ENCODE data around the gene TLCD4.

Gene TLCD4

DNA sequence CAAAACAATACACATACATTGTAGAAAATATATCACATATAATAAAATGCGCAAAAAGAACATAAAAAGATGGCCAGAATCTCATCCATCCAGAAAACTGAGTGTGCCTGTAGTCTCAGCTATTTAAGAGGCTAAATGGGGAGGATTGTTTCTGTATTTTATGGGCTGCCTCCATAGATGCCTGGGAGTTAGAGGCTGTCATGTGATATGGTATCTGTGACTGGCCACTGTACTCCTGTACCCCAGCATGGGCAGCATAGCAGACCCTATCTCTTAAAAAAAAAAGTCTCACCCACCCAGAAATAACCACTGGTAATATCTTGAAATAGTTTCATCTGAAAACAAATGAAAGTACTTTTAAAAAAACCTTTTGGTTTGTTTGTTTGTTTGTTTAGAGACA lies 3.5 kb upstream of the TLCD4 start:
- no peak for DNase-seq (ENCODE audit: low spot score in 2 of 2)
- Histone ChIP-seq H3K4me1 (peaks cover 11% of the 10 kb centered on the region), H3K27me3 (ENCODE audit: low read depth) (no peaks in the 10 kb centered on the region), H3K4me3 (no peak overlapping the region), H3K36me3 (replicated peaks) (no peaks in the 10 kb centered on the region), H3K9me3 (no peaks in the 10 kb centered on the region)
- in situ Hi-C loops (cut with MboI; ENCODE audit: low sequenced_read_pairs): no loop called here

DNA sequence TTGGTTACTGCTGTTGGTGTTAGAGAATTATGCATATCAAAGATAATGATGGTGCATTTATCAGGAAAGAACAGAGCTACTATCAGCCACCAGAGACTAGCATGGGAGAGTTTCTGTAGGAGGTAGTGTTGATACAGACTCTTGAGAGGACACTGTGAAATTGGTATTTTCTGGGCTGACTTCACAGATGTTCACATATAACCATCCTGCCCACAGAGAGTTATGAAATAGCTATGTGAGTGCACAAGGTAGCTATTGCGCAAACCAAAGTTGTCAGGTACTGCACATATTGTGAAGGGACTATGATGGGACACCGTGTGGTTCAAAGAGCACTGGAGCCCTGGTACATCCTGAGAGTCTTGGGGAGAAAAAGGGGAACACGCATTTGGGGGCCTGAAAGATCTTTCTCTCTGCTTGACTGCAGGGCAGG lies 1.4 kb upstream of the TLCD4 start:
- H3K4me3 ChIP-seq: no peak overlapping the region
- H3K27me3 ChIP-seq (ENCODE audit: low read depth): no peaks in the 10 kb centered on the region
- in situ Hi-C loops (cut with MboI; ENCODE audit: low sequenced_read_pairs): no loop called here
- H3K36me3 ChIP-seq (replicated peaks): no peaks in the 10 kb centered on the region
- no peaks in the 10 kb centered on the region for H3K9me3 ChIP-seq
- H3K4me1 ChIP-seq: peaks cover 11% of the 10 kb centered on the region
- no peak for DNase-seq (ENCODE audit: low spot score in 2 of 2)

DNA sequence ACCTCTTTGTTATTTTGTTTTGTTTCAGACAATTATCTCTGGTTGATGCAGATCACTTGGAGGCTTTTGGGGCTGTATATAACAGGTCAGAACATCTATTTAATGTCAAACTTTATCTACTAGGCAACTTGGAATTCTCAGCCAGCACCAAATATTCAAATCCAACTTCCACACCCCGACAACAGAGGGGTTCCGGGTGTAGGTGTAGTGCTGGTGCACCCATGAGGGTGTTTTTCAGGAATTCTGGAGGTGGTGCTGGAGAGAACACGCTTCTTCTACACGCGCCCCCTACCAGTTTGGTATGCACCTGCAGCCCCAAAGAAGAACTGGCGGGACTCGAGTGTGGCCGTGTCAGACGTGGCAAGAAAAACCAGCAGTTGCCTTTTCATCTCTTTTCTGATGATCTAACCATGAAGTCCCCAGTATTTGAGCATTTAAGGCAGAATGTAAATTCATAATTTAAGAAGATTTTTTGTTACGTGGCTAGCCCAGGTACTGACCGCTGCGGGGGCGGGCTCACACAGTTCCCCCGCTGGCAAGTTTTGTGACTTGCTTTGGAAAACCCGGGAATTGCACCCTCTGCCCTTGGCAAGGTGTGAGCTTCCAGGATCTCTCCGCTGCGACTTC lies 462 bp upstream of the TLCD4 start:
- in situ Hi-C loops (cut with MboI; ENCODE audit: low sequenced_read_pairs): no loop called here
- H3K4me1 ChIP-seq: peaks cover 11% of the 10 kb centered on the region
- peak overlapping the region; percentile 62 for H3K4me3 ChIP-seq
- no peaks in the 10 kb centered on the region for H3K9me3 ChIP-seq
- DNase-seq (ENCODE audit: low spot score in 2 of 2): peak; percentile 80 to 89
- no peaks in the 10 kb centered on the region for H3K27me3 ChIP-seq (ENCODE audit: low read depth)
- no peaks in the 10 kb centered on the region for H3K36me3 ChIP-seq (replicated peaks)

DNA sequence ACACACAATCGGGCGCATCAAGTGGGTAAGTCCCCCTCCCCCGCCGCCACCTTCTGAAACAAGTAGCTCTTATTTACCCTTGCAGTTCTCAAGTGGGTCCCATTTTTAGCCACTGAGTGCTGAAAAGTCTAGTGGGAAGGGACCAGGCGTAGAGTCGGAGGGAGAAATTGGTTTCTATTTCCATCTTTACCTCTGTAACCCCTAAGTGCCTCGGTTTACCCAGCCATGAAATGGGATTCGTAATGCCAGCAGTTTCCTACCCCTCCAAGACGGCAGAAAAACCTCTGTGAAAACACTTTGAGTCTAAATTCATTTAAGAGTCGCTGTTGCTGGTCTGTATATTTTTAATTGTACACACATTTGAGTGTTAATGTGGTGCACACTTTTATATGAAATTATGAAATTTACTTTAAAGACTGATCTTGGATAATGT lies 928 bp downstream of the TLCD4 start:
- DNase-seq (ENCODE audit: low spot score in 2 of 2): no peak
- Histone ChIP-seq H3K4me1 (peaks cover 11% of the 10 kb centered on the region), H3K9me3 (no peaks in the 10 kb centered on the region), H3K27me3 (ENCODE audit: low read depth) (no peaks in the 10 kb centered on the region), H3K36me3 (replicated peaks) (no peaks in the 10 kb centered on the region), H3K4me3 (peak overlapping the region; percentile 62)
- in situ Hi-C loops (cut with MboI; ENCODE audit: low sequenced_read_pairs): no loop called here

DNA sequence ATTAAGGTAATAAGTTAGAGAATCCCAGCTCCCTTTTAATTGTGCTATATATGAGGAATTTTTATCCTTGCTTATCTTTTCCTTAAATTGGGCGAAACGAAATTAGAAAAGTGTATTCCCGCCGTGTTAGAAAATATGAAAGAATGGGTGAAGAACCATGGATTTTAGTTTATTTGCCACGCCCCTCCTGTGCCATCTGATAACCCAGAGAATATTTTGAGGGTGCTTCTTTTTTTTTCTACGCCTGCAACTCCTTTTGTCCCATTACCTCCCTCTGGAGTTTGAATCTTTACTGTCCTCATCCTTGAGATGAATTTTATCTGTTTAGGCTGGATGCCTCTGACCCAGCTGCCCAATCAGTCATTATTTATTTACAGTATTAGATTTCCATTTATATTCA lies 1.6 kb downstream of the TLCD4 start:
- H3K4me1 ChIP-seq: peaks cover 11% of the 10 kb centered on the region
- in situ Hi-C loops (cut with MboI; ENCODE audit: low sequenced_read_pairs): no loop called here
- DNase-seq (ENCODE audit: low spot score in 2 of 2): no peak
- no peaks in the 10 kb centered on the region for H3K27me3 ChIP-seq (ENCODE audit: low read depth)
- H3K4me3 ChIP-seq: peak overlapping the region; percentile 62; the same call in 1 of the 2 replicates
- no peaks in the 10 kb centered on the region for H3K9me3 ChIP-seq
- no peaks in the 10 kb centered on the region for H3K36me3 ChIP-seq (replicated peaks)

DNA sequence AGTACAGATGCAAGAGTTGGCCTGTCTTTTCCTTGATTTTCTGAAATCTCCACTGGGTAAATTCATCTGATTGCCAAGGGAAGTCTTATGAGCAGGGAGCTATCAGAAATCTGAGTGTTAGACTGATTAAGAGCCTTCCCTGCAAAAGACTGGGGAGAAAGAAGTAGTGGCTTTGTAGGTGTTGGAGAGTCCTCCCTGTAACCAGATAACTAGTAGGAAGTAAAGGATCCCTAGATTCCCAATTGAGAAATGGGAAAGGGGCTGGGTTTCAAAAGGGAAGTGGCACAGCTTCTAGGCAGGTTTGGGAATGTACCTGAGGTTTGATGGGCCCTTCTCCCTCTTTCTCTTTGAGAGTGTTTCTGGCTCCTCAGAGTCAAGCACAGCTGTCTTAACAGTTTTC lies 2.1 kb downstream of the TLCD4 start:
- no peaks in the 10 kb centered on the region for H3K27me3 ChIP-seq (ENCODE audit: low read depth)
- no peak overlapping the region for H3K4me3 ChIP-seq
- H3K9me3 ChIP-seq: no peaks in the 10 kb centered on the region
- DNase-seq (ENCODE audit: low spot score in 2 of 2): no peak
- peaks cover 11% of the 10 kb centered on the region for H3K4me1 ChIP-seq
- in situ Hi-C loops (cut with MboI; ENCODE audit: low sequenced_read_pairs): no loop called here
- H3K36me3 ChIP-seq (replicated peaks): no peaks in the 10 kb centered on the region

DNA sequence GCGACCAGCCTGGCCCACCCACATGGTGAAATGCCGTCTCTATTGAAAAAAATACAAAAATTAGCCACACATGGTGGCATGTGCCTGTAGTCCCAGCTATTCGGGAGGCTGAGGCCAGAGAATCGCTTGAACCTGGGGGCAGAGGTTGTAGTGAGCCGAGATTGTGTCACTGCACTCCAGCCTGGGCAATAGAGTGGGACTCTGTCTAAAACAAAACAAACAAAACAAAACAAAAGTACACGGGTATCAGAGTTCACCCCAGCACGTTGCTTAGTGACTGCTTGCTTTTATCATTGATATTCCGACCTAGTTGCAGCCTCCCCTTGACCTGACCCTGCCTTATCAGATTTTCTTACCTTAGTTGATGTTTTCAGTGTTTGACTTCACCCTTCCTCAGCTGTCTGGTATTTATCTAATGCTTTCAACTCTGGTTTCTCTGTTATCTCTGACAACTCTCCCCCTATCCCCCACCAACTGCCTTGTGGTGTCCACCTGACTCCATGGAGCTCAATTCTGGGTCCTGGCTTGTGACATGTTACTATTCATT lies 5.1 kb downstream of the TLCD4 start:
- in situ Hi-C loops (cut with MboI; ENCODE audit: low sequenced_read_pairs): no loop called here
- H3K9me3 ChIP-seq: no peaks in the 10 kb centered on the region
- no peak for DNase-seq (ENCODE audit: low spot score in 2 of 2)
- no peaks in the 10 kb centered on the region for H3K36me3 ChIP-seq (replicated peaks)
- no peak overlapping the region for H3K4me3 ChIP-seq
- peaks cover 7% of the 10 kb centered on the region for H3K4me1 ChIP-seq
- no peaks in the 10 kb centered on the region for H3K27me3 ChIP-seq (ENCODE audit: low read depth)

DNA sequence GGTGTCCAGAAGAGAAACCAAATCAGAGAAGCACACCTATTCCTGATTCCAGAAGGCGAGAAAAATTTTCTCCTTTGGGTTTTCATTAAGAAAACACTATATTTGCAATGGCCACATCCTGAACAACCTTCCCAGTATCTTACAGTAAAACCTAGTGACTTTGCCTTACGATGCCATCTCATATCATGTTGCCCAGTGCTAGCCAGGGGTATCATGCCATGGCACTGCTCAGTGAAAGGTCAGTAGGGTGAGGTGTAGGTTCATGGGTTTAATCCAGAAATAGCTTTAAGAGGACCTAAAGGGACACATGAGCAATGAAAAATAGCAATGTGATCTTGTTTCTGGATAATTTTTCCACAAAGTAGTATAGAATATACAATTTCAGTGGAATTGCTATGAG lies 7.2 kb downstream of the TLCD4 start:
- in situ Hi-C loops (cut with MboI; ENCODE audit: low sequenced_read_pairs): no loop called here
- no peaks in the 10 kb centered on the region for H3K36me3 ChIP-seq (replicated peaks)
- no peaks in the 10 kb centered on the region for H3K27me3 ChIP-seq (ENCODE audit: low read depth)
- no peak for DNase-seq (ENCODE audit: low spot score in 2 of 2)
- no peak overlapping the region for H3K4me3 ChIP-seq
- no peaks in the 10 kb centered on the region for H3K9me3 ChIP-seq
- H3K4me1 ChIP-seq: 0 out of 2 replicates have a peak, but pooled peaks cover 2% of the 10 kb centered on the region

DNA sequence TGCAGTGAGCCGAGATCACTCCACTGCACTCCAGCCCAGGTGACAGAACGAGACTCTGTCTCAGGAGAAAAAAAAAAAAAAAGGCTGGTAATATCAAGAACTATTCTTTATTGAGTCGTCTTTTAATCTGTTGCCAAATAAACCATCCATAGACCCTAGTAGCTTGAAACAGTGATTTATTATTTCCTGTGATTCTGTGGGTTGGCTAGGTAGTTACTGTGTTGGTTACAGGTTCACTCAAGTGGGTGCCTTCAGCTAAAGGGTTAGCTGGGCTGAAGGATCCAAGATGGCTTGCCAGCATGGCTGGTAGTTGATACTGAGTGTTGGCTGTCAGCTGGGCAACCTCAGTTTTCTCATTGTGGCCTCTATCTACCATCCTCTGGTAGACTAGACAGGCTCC lies 9.2 kb downstream of the TLCD4 start:
- in situ Hi-C loops (cut with MboI; ENCODE audit: low sequenced_read_pairs): no loop called here
- Histone ChIP-seq H3K9me3 (no peaks in the 10 kb centered on the region), H3K4me3 (no peak overlapping the region), H3K36me3 (replicated peaks) (no peaks in the 10 kb centered on the region), H3K4me1 (0 out of 2 replicates have a peak, but pooled peaks cover 2% of the 10 kb centered on the region), H3K27me3 (ENCODE audit: low read depth) (no peaks in the 10 kb centered on the region)
- no peak for DNase-seq (ENCODE audit: low spot score in 2 of 2)

DNA sequence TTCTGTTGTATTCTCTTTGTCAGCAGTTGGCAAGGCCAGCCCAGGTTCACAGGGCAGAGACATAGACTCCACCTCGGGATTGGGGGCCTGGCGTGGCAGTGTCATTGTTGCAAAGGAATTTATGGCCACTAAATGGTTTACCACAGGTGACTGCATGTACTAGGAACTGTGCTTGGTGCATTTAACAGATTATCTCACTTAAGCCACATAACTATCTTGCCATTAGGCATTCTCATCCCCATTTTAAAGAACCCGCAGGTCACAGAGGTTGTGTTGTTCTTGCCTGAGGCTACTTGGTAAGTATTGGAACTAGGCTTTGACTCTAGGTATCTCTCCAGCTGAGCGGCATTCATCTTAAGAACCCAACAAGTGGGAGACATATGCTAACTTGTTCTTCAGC lies 9.7 kb downstream of the TLCD4 start:
- Histone ChIP-seq H3K27me3 (ENCODE audit: low read depth) (no peaks in the 10 kb centered on the region), H3K4me1 (0 out of 2 replicates have a peak, but pooled peaks cover 2% of the 10 kb centered on the region), H3K9me3 (no peaks in the 10 kb centered on the region), H3K36me3 (replicated peaks) (no peaks in the 10 kb centered on the region), H3K4me3 (no peak overlapping the region)
- DNase-seq (ENCODE audit: low spot score in 2 of 2): no peak
- in situ Hi-C loops (cut with MboI; ENCODE audit: low sequenced_read_pairs): no loop called here

DNA sequence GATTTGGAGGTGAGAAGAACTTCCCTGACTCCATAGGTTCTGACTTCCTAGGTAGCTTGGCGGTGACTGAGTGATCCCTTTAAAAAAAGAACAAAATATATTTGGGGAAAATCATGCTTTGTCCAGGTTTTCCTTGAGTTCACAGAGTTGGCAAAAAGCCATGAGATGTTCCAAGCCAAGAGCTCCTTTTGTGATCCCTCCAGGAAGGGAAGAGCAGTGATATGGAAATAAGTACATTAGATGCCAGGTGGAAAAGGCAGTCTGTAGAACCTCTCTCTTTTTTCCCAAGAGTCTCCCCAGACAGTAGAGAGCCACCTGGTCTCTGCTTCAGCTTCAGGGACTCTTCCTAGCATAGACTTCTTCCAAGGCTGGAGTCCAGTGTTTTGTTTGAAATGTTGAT lies 10.2 kb downstream of the TLCD4 start:
- Histone ChIP-seq H3K36me3 (replicated peaks) (no peaks in the 10 kb centered on the region), H3K9me3 (no peaks in the 10 kb centered on the region), H3K4me1 (0 out of 2 replicates have a peak, but pooled peaks cover 2% of the 10 kb centered on the region), H3K27me3 (ENCODE audit: low read depth) (no peaks in the 10 kb centered on the region), H3K4me3 (no peak overlapping the region)
- in situ Hi-C loops (cut with MboI; ENCODE audit: low sequenced_read_pairs): no loop called here
- no peak for DNase-seq (ENCODE audit: low spot score in 2 of 2)

DNA sequence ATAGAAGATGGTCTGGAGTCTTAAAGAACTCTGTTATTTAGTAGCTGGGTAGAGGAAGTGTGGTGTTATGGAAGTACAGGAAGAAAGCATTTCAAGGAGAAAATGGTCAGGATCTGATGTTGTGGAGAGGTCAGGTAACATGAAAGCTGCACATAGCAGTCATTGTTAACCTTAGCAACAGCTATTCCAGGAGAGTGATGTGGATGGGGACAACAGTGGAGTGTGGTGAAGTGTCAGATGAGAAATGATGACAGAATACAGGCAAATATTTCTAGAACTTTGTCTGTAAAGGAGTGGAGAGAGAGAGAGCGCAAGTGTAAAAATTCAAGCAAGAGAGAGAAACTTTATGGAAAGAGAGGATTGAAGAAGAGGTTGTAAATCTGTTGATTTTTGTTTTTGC lies 15.6 kb downstream of the TLCD4 start:
- H3K4me1 ChIP-seq: 0 out of 2 replicates have a peak, but pooled peaks cover 2% of the 10 kb centered on the region
- no peak for DNase-seq (ENCODE audit: low spot score in 2 of 2)
- in situ Hi-C loops (cut with MboI; ENCODE audit: low sequenced_read_pairs): no loop called here

DNA sequence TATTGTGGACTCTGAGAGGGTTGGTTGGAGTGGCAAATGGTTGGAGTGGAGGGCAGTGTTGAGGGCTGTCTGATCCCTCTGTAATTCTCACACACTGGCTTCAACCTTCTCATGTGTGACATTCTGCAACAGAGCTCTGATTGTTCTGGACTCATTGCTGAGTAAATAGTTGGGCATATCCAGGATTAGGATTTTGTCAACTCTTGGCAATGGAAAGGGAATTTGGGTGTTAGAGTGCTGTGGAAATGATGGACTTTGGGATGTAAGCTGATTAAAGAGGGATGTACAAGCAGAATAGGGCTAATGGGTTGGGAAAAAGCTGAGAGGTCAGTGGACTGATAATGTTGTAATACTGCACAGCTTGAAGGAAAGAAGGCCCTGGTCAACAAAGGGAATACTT lies 16.5 kb downstream of the TLCD4 start:
- Histone ChIP-seq H3K27me3 (ENCODE audit: low read depth) (no peaks in the 10 kb centered on the region), H3K4me1 (0 out of 2 replicates have a peak, but pooled peaks cover under 1% of the 10 kb centered on the region), H3K36me3 (replicated peaks) (no peaks in the 10 kb centered on the region), H3K9me3 (no peaks in the 10 kb centered on the region), H3K4me3 (no peak overlapping the region)
- no peak for DNase-seq (ENCODE audit: low spot score in 2 of 2)
- in situ Hi-C loops (cut with MboI; ENCODE audit: low sequenced_read_pairs): no loop called here

More for the DNA sequence above, 15.6 kb downstream of the TLCD4 start:
- H3K4me3 ChIP-seq: no peak overlapping the region
- H3K36me3 ChIP-seq (replicated peaks): no peaks in the 10 kb centered on the region
- no peaks in the 10 kb centered on the region for H3K27me3 ChIP-seq (ENCODE audit: low read depth)
- H3K9me3 ChIP-seq: no peaks in the 10 kb centered on the region

DNA sequence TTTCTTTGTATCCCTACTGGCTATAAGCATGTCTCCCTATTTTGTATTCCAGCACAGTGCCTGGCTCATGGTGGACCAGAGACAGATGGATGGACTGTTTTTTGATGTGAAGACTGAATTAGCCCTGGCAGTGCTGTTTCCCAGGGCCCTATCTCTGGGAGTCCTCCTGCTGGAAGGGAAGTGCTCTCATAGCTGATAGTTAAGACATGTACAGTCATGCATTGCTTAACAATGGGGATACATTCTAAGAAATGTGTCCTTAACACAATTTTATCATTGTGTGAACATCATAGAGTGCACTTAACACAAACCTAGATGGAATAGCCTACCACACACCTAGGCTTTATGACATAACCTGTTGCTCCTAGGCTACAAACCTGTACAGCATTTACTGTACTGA lies 21.1 kb downstream of the TLCD4 start:
- Histone ChIP-seq H3K9me3 (no peaks in the 10 kb centered on the region), H3K27me3 (ENCODE audit: low read depth) (no peaks in the 10 kb centered on the region), H3K4me3 (no peak overlapping the region), H3K36me3 (replicated peaks) (no peaks in the 10 kb centered on the region), H3K4me1 (no peaks in the 10 kb centered on the region; the same call in 1 of the 2 replicates)
- DNase-seq (ENCODE audit: low spot score in 2 of 2): no peak
- in situ Hi-C loops (cut with MboI; ENCODE audit: low sequenced_read_pairs): no loop called here

Measured in HAP-1 (cell line).